Epithelial cell of umbilical artery (primary cell): Measurements from ENCODE around the gene RAB3IP. TPM values are rescaled to one million over a fixed set of nuclear protein-coding genes. Genes with fewer than 3 reads are reported as not detected.

ENCODE experiments used
- total RNA-seq: library from RNA; depleted of rRNA; stranded (reverse); fragments of >200 nt; gene quantifications from 2 replicates; pipeline ENCODE4 v1.2.3, GENCODE V29; 2014

Gene RAB3IP, protein sequence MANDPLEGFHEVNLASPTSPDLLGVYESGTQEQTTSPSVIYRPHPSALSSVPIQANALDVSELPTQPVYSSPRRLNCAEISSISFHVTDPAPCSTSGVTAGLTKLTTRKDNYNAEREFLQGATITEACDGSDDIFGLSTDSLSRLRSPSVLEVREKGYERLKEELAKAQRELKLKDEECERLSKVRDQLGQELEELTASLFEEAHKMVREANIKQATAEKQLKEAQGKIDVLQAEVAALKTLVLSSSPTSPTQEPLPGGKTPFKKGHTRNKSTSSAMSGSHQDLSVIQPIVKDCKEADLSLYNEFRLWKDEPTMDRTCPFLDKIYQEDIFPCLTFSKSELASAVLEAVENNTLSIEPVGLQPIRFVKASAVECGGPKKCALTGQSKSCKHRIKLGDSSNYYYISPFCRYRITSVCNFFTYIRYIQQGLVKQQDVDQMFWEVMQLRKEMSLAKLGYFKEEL
- total RNA-seq, result 15.9 and 26.4 TPM in 2 replicates

DNA sequence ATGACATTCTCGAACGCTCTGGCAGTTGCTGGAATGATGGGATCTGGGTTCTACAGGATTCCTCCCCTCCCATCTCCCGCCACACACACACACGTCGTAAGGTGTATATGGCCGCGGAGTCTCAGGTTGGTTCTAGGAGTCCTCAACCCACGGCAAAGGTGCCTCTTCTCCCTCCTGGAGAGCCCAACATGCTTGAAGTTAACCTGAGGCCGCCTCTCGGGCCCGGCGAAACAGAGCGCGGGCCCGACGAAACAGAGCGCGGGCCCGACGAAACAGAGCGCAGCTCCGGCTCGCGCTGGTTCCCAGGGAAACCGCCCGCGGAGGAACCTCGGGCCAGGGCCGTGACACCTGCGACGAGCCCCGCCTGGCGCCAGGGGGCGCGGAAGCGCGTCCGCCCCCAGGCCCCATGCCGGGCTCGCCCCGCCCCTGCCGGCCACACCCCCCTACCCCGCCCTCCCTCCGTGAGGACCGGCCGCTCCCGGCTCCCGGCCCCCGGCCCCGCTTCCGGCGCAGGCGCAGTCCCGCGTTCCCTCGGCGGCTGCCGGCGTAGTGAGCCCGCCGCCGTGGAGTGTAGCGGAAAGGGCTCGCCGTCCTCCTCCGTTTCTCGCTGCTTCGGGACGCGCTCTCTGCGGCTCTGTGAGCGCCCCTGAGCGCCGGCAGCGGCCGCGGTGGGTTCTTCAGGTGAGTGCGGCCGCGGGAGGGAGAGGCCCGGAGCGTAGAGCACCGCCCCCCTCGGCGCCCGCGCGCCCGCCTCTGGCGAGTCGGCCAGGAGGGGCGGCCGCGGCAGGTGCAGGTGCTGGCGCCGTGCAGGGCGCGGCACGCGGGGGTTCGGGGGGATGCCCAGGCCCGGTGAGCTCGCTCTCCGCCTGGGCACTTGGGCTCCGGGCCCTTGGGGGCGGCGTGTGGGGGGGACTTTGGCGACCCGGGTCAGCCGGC lies at the start of gene RAB3IP:
Gene RAB3IP (plus strand): TSS at position 510 of the 936 bp plus-strand sequence. CDS start 16,549 bp downstream, outside the sequence.

DNA sequence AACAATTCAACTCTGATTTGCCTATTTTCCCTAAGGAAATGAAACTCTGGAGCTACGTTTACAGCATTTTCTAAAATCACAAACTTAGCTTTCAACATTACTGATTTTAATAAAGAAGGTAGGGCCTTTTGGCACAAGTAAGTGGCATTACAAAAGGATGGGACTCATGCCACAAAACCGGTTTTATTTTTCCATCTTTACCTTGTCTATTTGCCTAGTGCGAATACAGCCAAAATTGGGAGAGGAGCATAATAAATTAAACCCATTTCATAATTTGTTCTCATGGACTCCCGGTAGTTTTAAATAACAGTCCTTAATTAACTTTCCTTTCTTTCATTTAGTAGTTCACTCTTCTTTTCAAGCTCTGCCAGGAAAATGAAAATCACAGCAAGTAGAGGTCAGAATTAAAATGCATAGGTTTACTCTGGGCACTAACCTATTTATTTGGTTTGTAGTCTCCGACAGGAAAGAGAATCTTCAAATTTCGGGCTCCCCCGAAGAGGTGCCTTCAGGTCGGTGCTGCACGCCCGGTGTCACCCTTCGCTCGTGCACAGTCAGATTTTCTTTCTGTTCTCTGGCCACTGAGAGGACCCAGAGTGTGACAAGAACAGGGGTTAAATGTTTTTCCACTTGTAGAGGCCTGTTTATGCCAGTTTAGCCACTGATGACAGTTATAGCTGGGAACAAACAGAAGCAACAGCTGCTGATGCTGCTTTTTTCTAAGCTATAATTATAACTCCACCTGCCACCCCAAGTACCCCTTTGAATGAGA lies 39.7 kb upstream of the RAB3IP start, which contains the start of gene BEST3:
Gene BEST3 (minus strand): TSS at position 535 of the 772 bp plus-strand sequence. CDS start 1,505 bp downstream, outside the sequence.

DNA sequence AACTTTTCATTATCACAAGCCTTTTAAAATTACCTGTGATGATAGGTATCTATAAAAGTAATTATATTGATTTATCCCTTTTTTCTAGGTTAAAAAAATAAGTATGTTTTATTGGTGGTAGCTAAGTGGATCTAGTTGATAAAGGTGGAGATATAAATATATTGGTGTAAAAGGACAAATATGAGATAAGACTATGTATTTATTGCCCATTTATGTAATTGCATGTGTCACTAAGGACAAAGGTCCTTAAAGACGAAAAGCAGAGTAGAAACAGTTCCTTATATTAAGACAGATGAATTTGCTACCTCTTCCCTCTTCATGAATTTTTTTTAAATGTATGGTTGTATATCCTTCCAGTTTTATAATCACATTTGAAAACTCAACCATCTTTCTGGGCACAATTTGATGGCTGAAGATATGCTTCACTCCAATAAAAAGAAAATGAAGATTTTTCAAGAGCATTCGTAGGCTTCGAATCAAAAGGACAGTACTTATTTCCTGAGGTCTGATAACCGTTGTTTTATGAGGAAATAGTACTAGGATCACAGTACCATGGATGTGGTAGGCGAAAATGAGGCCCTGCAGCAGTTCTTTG lies 86.4 kb downstream of the RAB3IP start, which contains the start of gene MYRFL:
Gene MYRFL (plus strand): TSS at position 262 of the 595 bp plus-strand sequence. CDS start 291 bp downstream, at position 553.

Other genes with a start within 250 kb of the RAB3IP start
- 380 and 434 TPM in 2 replicates for gene CCT2, start 153.4 kb upstream of the RAB3IP start, total RNA-seq
- gene LRRC10, start 128.0 kb upstream of the RAB3IP start, total RNA-seq, result not detected in 2 replicates
- not detected in 2 replicates for gene BEST3, start 39.6 kb upstream of the RAB3IP start, total RNA-seq
- 0.15 TPM in 1 of 2 replicates, not detected in the other for gene MYRFL, start 86.4 kb downstream of the RAB3IP start, total RNA-seq